Inferior parietal cortex (tissue), 1 donor: ENCODE data around the gene ZBTB4.
"Not testable (repeated sequence)": the region's sequence is repeated elsewhere in the genome, so short reads cannot be mapped to it uniquely, and the experiment has no call there.

ENCODE experiments used
- DNase-seq: peaks from one replicate; pipeline ENCODE4 v3.0.0-alpha.2; 2016; ENCODE audit errors: extremely low spot score

ZBTB4 gene

GRCh38 chr17:7495906-7496434 is 16.5 kb upstream of the ZBTB4 start:
- no peak for DNase-seq

- DNase-seq: no peak
Observed at GRCh38 chr17:7493941-7494340, 14.5 kb upstream of the ZBTB4 start.

GRCh38 chr17:7491583-7491982 is 12.2 kb upstream of the ZBTB4 start:
- DNase-seq: no peak

GRCh38 chr17:7490144-7490543 is 10.7 kb upstream of the ZBTB4 start:
- DNase-seq: no peak

- no peak for DNase-seq
Observed at GRCh38 chr17:7486181-7486580, 6.8 kb upstream of the ZBTB4 start.

GRCh38 chr17:7484919-7485377 is 5.5 kb upstream of the ZBTB4 start:
- DNase-seq: no peak

- peak; percentile 98 for DNase-seq
Observed at GRCh38 chr17:7484067-7484918, 4.9 kb upstream of the ZBTB4 start, which contains the start of gene POLR2A. Gene POLR2A, plus strand, starts transcription at chr17:7484366.

- peak; percentile 92 for DNase-seq
Observed at GRCh38 chr17:7483255-7484066, 4.0 kb upstream of the ZBTB4 start.

GRCh38 chr17:7482742-7483088 is 3.3 kb upstream of the ZBTB4 start:
- DNase-seq: not testable (repeated sequence)

GRCh38 chr17:7481842-7482741 is 2.7 kb upstream of the ZBTB4 start:
- not testable (repeated sequence) for DNase-seq

- DNase-seq: not testable (repeated sequence)
Observed at GRCh38 chr17:7481275-7481674, 1.8 kb upstream of the ZBTB4 start, which contains the start of gene SLC35G6. Gene SLC35G6, plus strand, starts transcription at chr17:7481446. Its CDS starts 71 bp downstream, at chr17:7481517.

- DNase-seq: no peak
Observed at GRCh38 chr17:7480089-7480384, 606 bp upstream of the ZBTB4 start.

- peak; percentile 32 for DNase-seq
Observed at GRCh38 chr17:7478276-7479212, 887 bp downstream of the ZBTB4 start.

- no peak for DNase-seq
Observed at GRCh38 chr17:7477392-7478275, 1.8 kb downstream of the ZBTB4 start.

GRCh38 chr17:7476951-7477350 is 2.5 kb downstream of the ZBTB4 start:
- no peak for DNase-seq

- DNase-seq: no peak
Observed at GRCh38 chr17:7476494-7476893, 2.9 kb downstream of the ZBTB4 start.

GRCh38 chr17:7475764-7476422 is 3.5 kb downstream of the ZBTB4 start:
- DNase-seq: no peak

- DNase-seq: not testable (repeated sequence)
Observed at GRCh38 chr17:7474767-7475166, 4.7 kb downstream of the ZBTB4 start.

- DNase-seq: no peak
Observed at GRCh38 chr17:7471729-7472128, 7.7 kb downstream of the ZBTB4 start.
